ENCODE data around the gene TPR. TPM values are rescaled to one million over a fixed set of nuclear protein-coding genes. Genes with fewer than 3 reads are reported as not detected.

The TPR gene
- total and polyA plus RNA-seq, 2 donors (not counting 1 experiment from before 2014, with no cell fraction given) = 30.0 to 141 TPM

GRCh38 chr1:186311375-186312051, 63.5 kb downstream of the TPR start:
- Histone ChIP-seq H3K9me3 (ENCODE audit: control extremely low read depth in 1 of 3, control insufficient read depth in 2 of 3, insufficient read depth in 1 of 3, low read length in 2 of 3) (no peaks in the 10 kb centered on the region), H3K36me3 (replicated peaks in 1 of 2; ENCODE audit: control extremely low read depth in 1 of 2, control insufficient read depth in 1 of 2, extremely low read depth in 1 of 2, insufficient read depth in 2 of 2, low read length in 1 of 2) (peaks cover 17 to 43% of the 10 kb centered on the region in 2 experiments), H3K4me2 (replicated peaks; ENCODE audit: low read depth, low read length, poor library complexity, severe bottlenecking) (no peak overlapping the region), H3K4me1 (ENCODE audit: control insufficient read depth in 2 of 2, insufficient read depth in 2 of 2, low read length in 2 of 2) (no peaks in the 10 kb centered on the region), H3K4me3 (ENCODE audit: control extremely low read depth in 1 of 5, extremely low read depth in 1 of 5, insufficient read depth in 1 of 5, low read depth in 2 of 5, low read length in 4 of 5) (no peak overlapping the region), H3K27me3 (replicated peaks in 1 of 4; ENCODE audit: control extremely low read depth in 1 of 4, control insufficient read depth in 3 of 4, insufficient read depth in 4 of 4, low read length in 3 of 4) (no peaks in the 10 kb centered on the region), H2AFZ (ENCODE audit: insufficient read depth, low read depth, low read length, poor library complexity, severe bottlenecking) (no peak overlapping the region), H3K9ac (ENCODE audit: low read length) (no peak overlapping the region), H4K20me1 (ENCODE audit: control insufficient read depth, insufficient read depth, low read length, poor library complexity, severe bottlenecking) (no peaks in the 10 kb centered on the region), H3K27ac (ENCODE audit: low read length in 2 of 2) (no peak overlapping the region), H3K79me2 (ENCODE audit: control insufficient read depth, insufficient read depth, low read length) (no peaks in the 10 kb centered on the region)
- TF ChIP-seq, protein P1, sequence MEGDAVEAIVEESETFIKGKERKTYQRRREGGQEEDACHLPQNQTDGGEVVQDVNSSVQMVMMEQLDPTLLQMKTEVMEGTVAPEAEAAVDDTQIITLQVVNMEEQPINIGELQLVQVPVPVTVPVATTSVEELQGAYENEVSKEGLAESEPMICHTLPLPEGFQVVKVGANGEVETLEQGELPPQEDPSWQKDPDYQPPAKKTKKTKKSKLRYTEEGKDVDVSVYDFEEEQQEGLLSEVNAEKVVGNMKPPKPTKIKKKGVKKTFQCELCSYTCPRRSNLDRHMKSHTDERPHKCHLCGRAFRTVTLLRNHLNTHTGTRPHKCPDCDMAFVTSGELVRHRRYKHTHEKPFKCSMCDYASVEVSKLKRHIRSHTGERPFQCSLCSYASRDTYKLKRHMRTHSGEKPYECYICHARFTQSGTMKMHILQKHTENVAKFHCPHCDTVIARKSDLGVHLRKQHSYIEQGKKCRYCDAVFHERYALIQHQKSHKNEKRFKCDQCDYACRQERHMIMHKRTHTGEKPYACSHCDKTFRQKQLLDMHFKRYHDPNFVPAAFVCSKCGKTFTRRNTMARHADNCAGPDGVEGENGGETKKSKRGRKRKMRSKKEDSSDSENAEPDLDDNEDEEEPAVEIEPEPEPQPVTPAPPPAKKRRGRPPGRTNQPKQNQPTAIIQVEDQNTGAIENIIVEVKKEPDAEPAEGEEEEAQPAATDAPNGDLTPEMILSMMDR (IDR thresholded peaks at IDR 0.05) = no peak
- no peak for TF ChIP-seq EZH2 (IDR thresholded peaks at IDR 0.05; ENCODE audit: borderline replicate concordance, insufficient read depth, low read depth, low read length, poor library complexity, severe bottlenecking)
- no peaks in the 10 kb centered on the region for H3K27me3 Mint-ChIP-seq
- no peak overlapping the region for H3K27ac Mint-ChIP-seq
- POLR2A ChIA-PET = no interaction called here
- H3K4me1 Mint-ChIP-seq = no peaks in the 10 kb centered on the region
- intact Hi-C loops (cut with micrococcal nuclease) = no loop called here
- CTCF ChIA-PET = no interaction called here
- no peaks in the 10 kb centered on the region for H3K9me3 Mint-ChIP-seq (ENCODE audit: insufficient read depth)
- WGBS (ENCODE audit: insufficient coverage) = 80% methylated on average over 1 of the region's 3 CpGs
- no peak for ATAC-seq (ENCODE audit: low read depth)
- no peak for DNase-seq
- no peak overlapping the region for H3K4me3 Mint-ChIP-seq

DNA sequence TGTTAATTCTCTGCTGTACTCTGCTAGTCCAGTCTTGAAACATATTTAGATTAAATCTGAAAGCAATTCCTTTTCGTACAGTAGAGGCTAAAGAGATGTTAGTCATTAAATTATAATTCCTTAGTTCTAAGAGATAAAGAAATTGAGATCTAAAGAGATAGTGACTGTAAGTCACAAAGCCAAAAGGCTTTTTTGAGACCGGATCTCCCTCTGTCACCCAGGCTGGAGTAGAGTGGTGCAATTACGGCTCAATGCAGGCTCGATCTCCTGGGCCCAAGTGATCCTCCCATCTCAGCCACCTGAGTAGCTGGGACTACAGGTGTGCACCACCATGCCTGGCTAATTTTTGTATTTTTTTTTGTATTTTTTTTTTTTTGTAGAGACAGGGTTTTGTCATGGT, 64.7 kb downstream of the TPR start:
- peaks cover 15 to 32% of the 10 kb centered on the region in 2 experiments for H3K36me3 ChIP-seq (replicated peaks in 1 of 2; ENCODE audit: control extremely low read depth in 1 of 2, control insufficient read depth in 1 of 2, extremely low read depth in 1 of 2, insufficient read depth in 2 of 2, low read length in 1 of 2)
- CTCF ChIA-PET = no interaction called here

More for the DNA sequence above, 64.7 kb downstream of the TPR start:
- H4K20me1 ChIP-seq (ENCODE audit: control insufficient read depth, insufficient read depth, low read length, poor library complexity, severe bottlenecking) = no peaks in the 10 kb centered on the region
- H3K9ac ChIP-seq (ENCODE audit: low read length) = no peak overlapping the region
- H3K9me3 Mint-ChIP-seq (ENCODE audit: insufficient read depth) = no peaks in the 10 kb centered on the region
- no peaks in the 10 kb centered on the region for H3K4me1 ChIP-seq (ENCODE audit: control insufficient read depth in 2 of 2, insufficient read depth in 2 of 2, low read length in 2 of 2)
- no peak overlapping the region for H3K4me3 ChIP-seq (ENCODE audit: control extremely low read depth in 1 of 5, extremely low read depth in 1 of 5, insufficient read depth in 1 of 5, low read depth in 2 of 5, low read length in 4 of 5)
- intact Hi-C loops (cut with micrococcal nuclease) = no loop called here
- no peak overlapping the region for H3K4me2 ChIP-seq (replicated peaks; ENCODE audit: low read depth, low read length, poor library complexity, severe bottlenecking)
- no peaks in the 10 kb centered on the region for H3K79me2 ChIP-seq (ENCODE audit: control insufficient read depth, insufficient read depth, low read length)
- WGBS (ENCODE audit: insufficient coverage) = 100% methylated on average over 1 of the region's 4 CpGs
- H3K4me1 Mint-ChIP-seq = peaks cover 7% of the 10 kb centered on the region
- no peaks in the 10 kb centered on the region for H3K9me3 ChIP-seq (ENCODE audit: control extremely low read depth in 1 of 3, control insufficient read depth in 2 of 3, insufficient read depth in 1 of 3, low read length in 2 of 3)
- POLR2A ChIA-PET = no interaction called here
- no peak overlapping the region for H3K27ac ChIP-seq (ENCODE audit: low read length in 2 of 2)
- no peak for TF ChIP-seq EZH2 (IDR thresholded peaks at IDR 0.05; ENCODE audit: borderline replicate concordance, insufficient read depth, low read depth, low read length, poor library complexity, severe bottlenecking)
- TF ChIP-seq, protein P1 (IDR thresholded peaks at IDR 0.05) = no peak
- H2AFZ ChIP-seq (ENCODE audit: insufficient read depth, low read depth, low read length, poor library complexity, severe bottlenecking) = no peak overlapping the region
- no peak for ATAC-seq (ENCODE audit: low read depth)
- H3K27ac Mint-ChIP-seq = no peak overlapping the region
- no peaks in the 10 kb centered on the region for H3K27me3 ChIP-seq (replicated peaks in 1 of 4; ENCODE audit: control extremely low read depth in 1 of 4, control insufficient read depth in 3 of 4, insufficient read depth in 4 of 4, low read length in 3 of 4)
- no peak overlapping the region for H3K4me3 Mint-ChIP-seq
- DNase-seq = no peak
- no peaks in the 10 kb centered on the region for H3K27me3 Mint-ChIP-seq

All from B cell (primary cell).